Endothelial cell (in vitro differentiated cells): ENCODE measurements around the gene KIF12. TPM values are rescaled to one million over a fixed set of nuclear protein-coding genes. Genes with fewer than 3 reads are reported as not detected.
"Not testable (repeated sequence)": the region's sequence is repeated elsewhere in the genome, so short reads cannot be mapped to it uniquely, and the experiment has no call there.

Experiments
- DNase-seq: peaks from one replicate; pipeline ENCODE4 v3.0.0; 2021; ENCODE audit warnings: low spot score
- H3K27ac Mint-ChIP-seq: one replicate; pipeline ENCODE4 v1.8.0; 2021; ENCODE audit warnings: mixed read lengths, inconsistent platforms; ENCODE audit not compliant: unreplicated experiment
- H3K27me3 Mint-ChIP-seq: one replicate; pipeline ENCODE4 v1.8.0; 2021; ENCODE audit warnings: mild to moderate bottlenecking, moderate library complexity, mixed read lengths, inconsistent platforms; ENCODE audit not compliant: unreplicated experiment
- H3K36me3 Mint-ChIP-seq: one replicate; pipeline ENCODE4 v1.8.0; 2021; ENCODE audit warnings: mild to moderate bottlenecking, low read depth, mixed read lengths, inconsistent platforms; ENCODE audit not compliant: unreplicated experiment
- H3K4me1 Mint-ChIP-seq: one replicate; pipeline ENCODE4 v1.8.0; 2021; ENCODE audit warnings: mild to moderate bottlenecking, mixed read lengths, inconsistent platforms; ENCODE audit not compliant: unreplicated experiment
- H3K4me3 Mint-ChIP-seq: one replicate; pipeline ENCODE4 v1.8.0; 2021; ENCODE audit warnings: mild to moderate bottlenecking, mixed read lengths, inconsistent platforms; ENCODE audit not compliant: unreplicated experiment
- H3K9me3 Mint-ChIP-seq: one replicate; pipeline ENCODE4 v1.8.0; 2021; ENCODE audit warnings: mixed read lengths, inconsistent platforms; ENCODE audit not compliant: unreplicated experiment
- total RNA-seq: library from RNA; stranded (reverse); fragmentation: NEBNext Ultra II Directional; extraction: Animal tissue kit (Norgen Biotek cat#: 25700); gene quantifications from one replicate; pipeline ENCODE4 v1.2.1, GENCODE V29; 2021; ENCODE audit not compliant: unreplicated experiment
- TF ChIP-seq, protein P1 (sequence below): fragments of 200-600 bp; sonication (generic); IDR thresholded peaks from one replicate; pipeline ENCODE4 v1.5.0; 2021; ENCODE audit warnings: antibody characterized with exemption; ENCODE audit not compliant: unreplicated experiment

KIF12 gene
- total RNA-seq, 1 donor from 2014 or later, result 0.26 TPM

DNA sequence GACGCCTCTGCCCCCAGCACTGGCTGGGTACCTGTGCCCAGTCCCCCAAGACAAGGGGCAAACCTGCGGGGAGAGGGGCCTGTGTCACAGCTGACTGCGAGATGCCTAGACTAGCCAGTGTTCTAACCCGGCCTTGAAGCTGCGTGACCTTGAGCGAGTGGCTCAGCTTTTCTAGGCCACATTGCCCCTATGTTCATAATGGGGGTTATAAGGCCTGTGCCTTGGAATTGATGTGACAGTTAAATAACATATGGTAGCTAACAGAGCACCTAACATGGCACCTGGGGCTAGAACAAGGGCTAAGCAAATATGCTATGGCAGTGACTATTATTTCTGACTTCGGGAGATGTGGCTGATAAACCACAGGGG, 33.4 kb upstream of the KIF12 start:
- Mint-ChIP-seq H3K27me3 (peaks cover 10% of the 10 kb centered on the region), H3K9me3 (no peaks in the 10 kb centered on the region), H3K27ac (no peak overlapping the region), H3K4me3 (no peak overlapping the region), H3K36me3 (peaks cover 8% of the 10 kb centered on the region), H3K4me1 (no peaks in the 10 kb centered on the region)
- no peak for DNase-seq
- TF ChIP-seq, protein P1, sequence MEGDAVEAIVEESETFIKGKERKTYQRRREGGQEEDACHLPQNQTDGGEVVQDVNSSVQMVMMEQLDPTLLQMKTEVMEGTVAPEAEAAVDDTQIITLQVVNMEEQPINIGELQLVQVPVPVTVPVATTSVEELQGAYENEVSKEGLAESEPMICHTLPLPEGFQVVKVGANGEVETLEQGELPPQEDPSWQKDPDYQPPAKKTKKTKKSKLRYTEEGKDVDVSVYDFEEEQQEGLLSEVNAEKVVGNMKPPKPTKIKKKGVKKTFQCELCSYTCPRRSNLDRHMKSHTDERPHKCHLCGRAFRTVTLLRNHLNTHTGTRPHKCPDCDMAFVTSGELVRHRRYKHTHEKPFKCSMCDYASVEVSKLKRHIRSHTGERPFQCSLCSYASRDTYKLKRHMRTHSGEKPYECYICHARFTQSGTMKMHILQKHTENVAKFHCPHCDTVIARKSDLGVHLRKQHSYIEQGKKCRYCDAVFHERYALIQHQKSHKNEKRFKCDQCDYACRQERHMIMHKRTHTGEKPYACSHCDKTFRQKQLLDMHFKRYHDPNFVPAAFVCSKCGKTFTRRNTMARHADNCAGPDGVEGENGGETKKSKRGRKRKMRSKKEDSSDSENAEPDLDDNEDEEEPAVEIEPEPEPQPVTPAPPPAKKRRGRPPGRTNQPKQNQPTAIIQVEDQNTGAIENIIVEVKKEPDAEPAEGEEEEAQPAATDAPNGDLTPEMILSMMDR, result no peak

DNA sequence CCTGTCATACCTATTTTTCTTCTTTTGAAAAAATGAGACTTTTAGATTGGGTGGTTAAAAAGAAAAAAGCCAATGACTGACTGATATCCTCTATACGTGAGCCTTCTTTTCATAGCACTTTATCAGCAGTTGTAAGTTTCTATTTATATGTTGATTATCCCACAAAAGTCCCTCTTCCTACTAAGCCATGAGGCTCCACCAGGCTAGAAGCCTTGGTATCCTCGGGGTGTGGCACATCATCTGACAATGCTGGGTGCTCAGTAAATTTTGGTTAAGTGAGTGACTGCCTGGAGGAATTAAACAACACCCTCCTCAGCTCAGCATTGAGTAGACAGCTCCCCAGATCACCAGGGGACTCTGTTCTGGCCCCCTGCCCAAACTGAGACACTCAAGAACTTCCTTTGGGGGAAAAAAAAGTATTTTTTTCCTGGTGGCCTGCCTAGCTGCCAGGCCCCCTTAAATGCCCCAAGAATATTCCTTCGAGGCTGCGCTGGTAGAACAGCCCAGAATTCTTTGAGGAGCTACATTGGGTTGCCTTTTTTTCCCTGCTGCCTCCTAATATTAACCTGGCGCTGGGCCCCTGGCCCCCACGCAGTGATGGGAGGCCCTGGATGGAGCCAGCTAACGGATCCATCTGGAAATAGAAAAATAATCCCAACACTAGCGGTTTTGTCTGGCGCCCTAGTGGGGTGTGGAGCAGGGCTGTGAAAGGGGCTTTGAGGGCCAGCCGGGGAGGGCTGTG, 32.9 kb upstream of the KIF12 start:
- no peaks in the 10 kb centered on the region for H3K9me3 Mint-ChIP-seq
- TF ChIP-seq, protein P1, result no peak
- H3K4me3 Mint-ChIP-seq, result no peak overlapping the region
- no peak overlapping the region for H3K27ac Mint-ChIP-seq
- H3K27me3 Mint-ChIP-seq, result peaks cover 6% of the 10 kb centered on the region
- DNase-seq, result no peak
- H3K4me1 Mint-ChIP-seq, result no peaks in the 10 kb centered on the region
- peaks cover 12% of the 10 kb centered on the region for H3K36me3 Mint-ChIP-seq

DNA sequence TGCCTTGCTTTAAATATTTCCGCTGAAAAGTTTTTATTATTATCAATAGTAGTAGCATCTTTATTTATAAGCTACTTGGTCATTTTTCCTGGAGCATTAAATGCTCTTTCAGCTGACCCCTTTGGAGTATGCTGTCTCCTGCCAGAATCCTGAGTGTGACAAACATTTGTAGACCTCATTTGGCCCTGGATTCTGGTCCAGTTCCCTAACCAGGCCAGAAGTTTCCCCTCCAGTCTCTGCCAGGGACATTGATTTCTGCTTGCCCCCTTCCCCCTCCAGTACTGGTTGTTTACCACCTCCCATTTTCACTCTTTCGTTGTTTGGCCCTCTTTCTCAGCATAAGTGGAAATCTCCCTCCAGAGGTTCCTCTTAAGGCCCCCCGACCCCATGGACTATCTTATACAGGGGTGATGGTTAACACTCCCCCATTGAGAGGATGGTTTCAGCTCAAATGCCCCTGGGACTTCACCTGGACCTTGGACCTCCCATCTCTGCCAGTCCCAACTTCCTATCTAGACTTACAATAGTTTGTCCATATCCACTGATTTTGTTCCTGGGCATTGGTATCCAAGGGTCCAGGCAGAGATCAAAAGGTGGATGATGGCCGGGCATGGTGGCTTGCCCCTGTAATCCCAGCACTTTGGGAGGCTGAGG, 31.7 kb upstream of the KIF12 start:
- Mint-ChIP-seq H3K27me3 (peaks cover 5% of the 10 kb centered on the region), H3K4me1 (no peaks in the 10 kb centered on the region), H3K27ac (no peak overlapping the region), H3K9me3 (no peaks in the 10 kb centered on the region), H3K36me3 (peaks cover 12% of the 10 kb centered on the region), H3K4me3 (no peak overlapping the region)
- TF ChIP-seq, protein P1, result no peak
- no peak for DNase-seq

DNA sequence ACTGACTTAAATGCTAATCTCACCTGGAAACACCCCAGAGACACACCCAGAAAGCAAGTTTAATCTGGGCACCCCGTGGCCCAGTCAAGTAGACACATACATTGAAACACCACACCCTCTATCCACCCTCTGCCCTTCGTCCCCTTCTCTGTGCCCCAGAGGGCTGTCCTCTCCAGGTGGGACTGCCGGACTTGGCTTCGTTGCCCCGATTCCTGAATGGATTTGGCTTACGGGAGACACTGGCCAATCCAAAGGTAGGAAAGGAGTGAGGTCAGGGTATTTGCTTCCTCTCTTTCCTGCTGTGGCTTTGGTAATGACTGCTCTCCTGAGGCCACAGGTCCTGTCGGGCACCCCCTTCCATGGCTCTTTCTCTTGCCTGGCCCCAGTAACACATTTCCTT, 31.0 kb upstream of the KIF12 start:
- peaks cover 12% of the 10 kb centered on the region for H3K36me3 Mint-ChIP-seq
- no peaks in the 10 kb centered on the region for H3K9me3 Mint-ChIP-seq
- H3K27me3 Mint-ChIP-seq, result peaks cover 5% of the 10 kb centered on the region
- H3K27ac Mint-ChIP-seq, result no peak overlapping the region
- TF ChIP-seq, protein P1, result no peak
- no peak overlapping the region for H3K4me3 Mint-ChIP-seq
- DNase-seq, result no peak
- peaks cover under 1% of the 10 kb centered on the region for H3K4me1 Mint-ChIP-seq

DNA sequence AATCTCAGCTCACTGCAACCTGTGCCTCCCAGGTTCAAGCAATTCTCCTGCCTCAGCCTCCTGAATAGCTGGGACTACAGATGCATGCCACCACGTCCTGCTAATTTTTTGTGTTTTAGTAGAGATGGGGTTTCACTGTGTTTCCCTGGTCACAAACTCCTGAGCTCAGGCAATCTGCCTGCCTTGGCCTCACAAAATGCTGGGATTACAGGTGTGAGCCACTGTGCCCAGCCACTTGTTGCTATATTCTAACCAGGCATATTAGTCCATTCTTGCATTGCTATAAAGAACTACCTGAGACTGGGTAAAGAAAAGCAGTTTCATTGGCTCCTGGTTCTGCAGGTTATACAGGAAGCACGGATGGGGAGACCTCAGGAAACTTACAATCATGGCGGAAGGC, 29.7 kb upstream of the KIF12 start:
- Mint-ChIP-seq H3K4me1 (peaks cover 12% of the 10 kb centered on the region), H3K36me3 (peaks cover 12% of the 10 kb centered on the region)
- not testable (repeated sequence) for H3K27me3 Mint-ChIP-seq, H3K4me3 Mint-ChIP-seq, DNase-seq, H3K9me3 Mint-ChIP-seq, H3K27ac Mint-ChIP-seq
